GM23338 (cell line): ENCODE data around the gene FBXO38. TPM values are rescaled to one million over a fixed set of nuclear protein-coding genes. Genes with fewer than 3 reads are reported as not detected.

Experiments
- ATAC-seq: fragments of 200-7000 bp; cut with Tn5 transposase; 3 replicates; pipeline ENCODE4 v1.9.1; 2020
- DNase-seq: peaks from one replicate; pipeline ENCODE4 v3.0.0-alpha.2; 2015; ENCODE audit warnings: low spot score
- H2AFZ ChIP-seq: fragments of 200-600 bp; sonication (generic); 2 replicates; pipeline ENCODE4 v1.8.0; 2016; ENCODE audit warnings: antibody characterized with exemption, mild to moderate bottlenecking, moderate library complexity
- H3F3A ChIP-seq: fragments of 200-600 bp; sonication (generic); replicated peaks from 2 replicates; pipeline ENCODE4 v1.8.0; 2017; ENCODE audit warnings: antibody characterized with exemption, mixed run types, low read depth
- H3K27ac ChIP-seq: fragments of 200-600 bp; sonication (generic); 2 replicates; pipeline ENCODE4 v1.6.1; 2016; ENCODE audit warnings: low read depth
- H3K27me3 ChIP-seq: fragments of 200-600 bp; sonication (generic); 2 replicates; pipeline ENCODE4 v1.8.0; 2016; ENCODE audit warnings: mild to moderate bottlenecking, mixed run types, moderate library complexity; ENCODE audit not compliant: insufficient read depth
- H3K36me3 ChIP-seq: fragments of 200-600 bp; sonication (generic); 2 replicates; pipeline ENCODE4 v1.8.0; 2016; ENCODE audit warnings: mild to moderate bottlenecking; ENCODE audit not compliant: insufficient read depth
- H3K4me1 ChIP-seq: fragments of 200-600 bp; sonication (generic); 2 replicates; pipeline ENCODE4 v1.8.0; 2016; ENCODE audit warnings: mild to moderate bottlenecking, moderate library complexity; ENCODE audit not compliant: insufficient read depth
- H3K4me2 ChIP-seq: fragments of 200-600 bp; sonication (generic); 2 replicates; pipeline ENCODE4 v1.7.1; 2017; ENCODE audit warnings: mixed run types
- H3K4me3 ChIP-seq: fragments of 200-600 bp; sonication (generic); 2 replicates; pipeline ENCODE4 v1.6.1; 2016; ENCODE audit warnings: mixed run types
- H3K79me2 ChIP-seq: fragments of 200-600 bp; sonication (generic); replicated peaks from 2 replicates; pipeline ENCODE4 v1.8.0; 2017; ENCODE audit warnings: mild to moderate bottlenecking; ENCODE audit not compliant: insufficient read depth
- H3K9me2 ChIP-seq: fragments of 200-600 bp; sonication (generic); 2 replicates; pipeline ENCODE4 v1.8.0; 2017; ENCODE audit not compliant: insufficient read depth
- H4K20me1 ChIP-seq: fragments of 200-600 bp; sonication (generic); replicated peaks from 2 replicates; pipeline ENCODE4 v1.8.0; 2017; ENCODE audit warnings: mild to moderate bottlenecking; ENCODE audit not compliant: insufficient read depth
- H3K27ac Mint-ChIP-seq: 2 replicates; pipeline ENCODE4 v1.8.0; 2020; ENCODE audit warnings: inconsistent platforms, mild to moderate bottlenecking, moderate library complexity, mixed read lengths
- H3K27me3 Mint-ChIP-seq: 3 replicates; pipeline ENCODE4 v1.8.0; 2022; ENCODE audit warnings: low read depth, mild to moderate bottlenecking, moderate library complexity, mixed read lengths, inconsistent platforms; ENCODE audit not compliant: insufficient read depth, poor library complexity
- H3K36me3 Mint-ChIP-seq: 3 replicates; pipeline ENCODE4 v1.8.0; 2021; ENCODE audit warnings: low read depth, mild to moderate bottlenecking, inconsistent platforms, moderate library complexity, mixed read lengths
- H3K4me1 Mint-ChIP-seq: 3 replicates; pipeline ENCODE4 v1.8.0; 2020; ENCODE audit warnings: mild to moderate bottlenecking, inconsistent platforms, mixed read lengths
- H3K4me3 Mint-ChIP-seq: 3 replicates; pipeline ENCODE4 v1.8.0; 2021; ENCODE audit warnings: moderate library complexity, mild to moderate bottlenecking, inconsistent platforms, mixed read lengths
- H3K9me3 Mint-ChIP-seq: 3 replicates; pipeline ENCODE4 v1.8.0; 2020; ENCODE audit warnings: moderate library complexity, mild to moderate bottlenecking, inconsistent platforms, mixed read lengths
- CREB1 ChIP-seq: fragments of 250-450 bp; sonication (Bioruptor Pico); IDR thresholded peaks from 2 replicates; pipeline ENCODE4 v1.5.0; 2020; ENCODE audit warnings: low read depth, mild to moderate bottlenecking, moderate library complexity
- EZH2 ChIP-seq: fragments of 200-600 bp; sonication (generic); IDR thresholded peaks from one replicate; pipeline ENCODE4 v1.8.0; 2017; ENCODE audit warnings: antibody characterized with exemption, mild to moderate bottlenecking, low read depth; ENCODE audit not compliant: unreplicated experiment
- NANOG ChIP-seq: IDR thresholded peaks from 2 replicates; pipeline ENCODE4 v1.6.1; 2016; ENCODE audit warnings: antibody characterized with exemption, borderline replicate concordance
- POLR2AphosphoS5 ChIP-seq: IDR thresholded peaks from 2 replicates; pipeline ENCODE4 v1.6.1; 2016; ENCODE audit warnings: antibody characterized with exemption, low read depth
- STAT1 ChIP-seq: IDR thresholded peaks from one replicate; pipeline ENCODE4 v1.6.1; 2016; ENCODE audit warnings: antibody characterized with exemption; ENCODE audit not compliant: unreplicated experiment
- ZNF114 ChIP-seq: fragments of 250-450 bp; sonication (Bioruptor Pico); IDR thresholded peaks from 2 replicates; pipeline ENCODE4 v1.5.0; 2020; ENCODE audit warnings: mild to moderate bottlenecking, moderate library complexity
- ZNF331 ChIP-seq: fragments of 250-450 bp; sonication (Bioruptor Pico); IDR thresholded peaks from 2 replicates; pipeline ENCODE4 v1.5.0; 2020; ENCODE audit warnings: low read depth, mild to moderate bottlenecking, moderate library complexity
- polyA plus RNA-seq: library from polyadenylated mRNA; unstranded; fragments of >200 nt; fragmentation: Nextera tagmentation; extraction: Ambion mirVana; gene quantifications from 2 replicates; pipeline ENCODE4 v1.2.1, GENCODE V29; 2016
- total RNA-seq: library from RNA; depleted of rRNA; stranded (reverse); fragments of >200 nt; shearing (Covaris generic); gene quantifications from 2 replicates; pipeline ENCODE4 v1.2.3, GENCODE V29; 2014
- TF ChIP-seq, protein P1 (sequence below): IDR thresholded peaks from 2 replicates; pipeline ENCODE4 v1.6.1; 2016; ENCODE audit warnings: antibody characterized with exemption
- TF ChIP-seq, protein P2 (sequence below): fragments of 250-450 bp; sonication (Bioruptor Pico); IDR thresholded peaks from 2 replicates; pipeline ENCODE4 v1.5.0; 2020; ENCODE audit warnings: mild to moderate bottlenecking, moderate library complexity
- TF ChIP-seq, protein P3 (sequence below): IDR thresholded peaks from one replicate; pipeline ENCODE4 v1.6.1; 2018; ENCODE audit warnings: antibody characterized with exemption; ENCODE audit not compliant: unreplicated experiment

The FBXO38 gene
- total and polyA plus RNA-seq, 2 experiments from 2014 or later = 13.3 to 45.6 TPM

DNA sequence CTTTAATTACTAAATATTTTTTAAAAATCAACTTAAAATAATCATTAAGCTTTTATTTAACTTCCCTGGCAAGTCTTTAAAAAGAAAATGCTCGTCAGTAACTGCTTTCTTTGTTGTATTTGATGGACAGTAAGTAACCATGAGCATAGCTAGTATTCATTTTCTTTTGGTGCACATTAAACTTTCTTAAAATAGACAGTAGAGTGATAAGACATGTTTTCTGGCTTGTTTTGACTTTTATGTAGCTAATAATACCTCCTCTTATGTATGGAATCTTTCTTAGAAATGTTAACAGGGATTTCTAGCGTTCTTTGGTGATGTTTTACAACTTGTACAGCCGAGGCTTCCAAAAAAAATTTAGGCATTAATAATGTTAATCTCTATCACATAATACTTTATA, 22.6 kb downstream of the FBXO38 start:
- DNase-seq (no peak), ATAC-seq (no peak)
- Histone ChIP-seq H4K20me1 (peaks cover 4% of the 10 kb centered on the region; the same call in 1 of the 2 replicates), H3K27me3 (no peaks in the 10 kb centered on the region), H3K4me1 (no peaks in the 10 kb centered on the region), H3K4me2 (no peak overlapping the region), H3K79me2 (no peaks in the 10 kb centered on the region), H3F3A (no peaks in the 10 kb centered on the region), H3K9me2 (no peaks in the 10 kb centered on the region), H3K27ac (no peak overlapping the region), H2AFZ (no peak overlapping the region), H3K4me3 (no peak overlapping the region), H3K36me3 (peaks cover 44% of the 10 kb centered on the region)
- no peaks in the 10 kb centered on the region for H3K4me1 Mint-ChIP-seq
- peaks cover 62% of the 10 kb centered on the region for H3K36me3 Mint-ChIP-seq
- no peak overlapping the region for H3K4me3 Mint-ChIP-seq
- H3K27ac Mint-ChIP-seq = no peak overlapping the region
- H3K9me3 Mint-ChIP-seq = no peaks in the 10 kb centered on the region
- no peak for TF ChIP-seq ZNF114
- TF ChIP-seq NANOG = no peak
- no peak for TF ChIP-seq CREB1 (CRISPR knock-in tag)
- TF ChIP-seq, protein P1, sequence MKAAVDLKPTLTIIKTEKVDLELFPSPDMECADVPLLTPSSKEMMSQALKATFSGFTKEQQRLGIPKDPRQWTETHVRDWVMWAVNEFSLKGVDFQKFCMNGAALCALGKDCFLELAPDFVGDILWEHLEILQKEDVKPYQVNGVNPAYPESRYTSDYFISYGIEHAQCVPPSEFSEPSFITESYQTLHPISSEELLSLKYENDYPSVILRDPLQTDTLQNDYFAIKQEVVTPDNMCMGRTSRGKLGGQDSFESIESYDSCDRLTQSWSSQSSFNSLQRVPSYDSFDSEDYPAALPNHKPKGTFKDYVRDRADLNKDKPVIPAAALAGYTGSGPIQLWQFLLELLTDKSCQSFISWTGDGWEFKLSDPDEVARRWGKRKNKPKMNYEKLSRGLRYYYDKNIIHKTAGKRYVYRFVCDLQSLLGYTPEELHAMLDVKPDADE = no peak
- no peak for TF ChIP-seq POLR2AphosphoS5
- no peaks in the 10 kb centered on the region for H3K27me3 Mint-ChIP-seq

DNA sequence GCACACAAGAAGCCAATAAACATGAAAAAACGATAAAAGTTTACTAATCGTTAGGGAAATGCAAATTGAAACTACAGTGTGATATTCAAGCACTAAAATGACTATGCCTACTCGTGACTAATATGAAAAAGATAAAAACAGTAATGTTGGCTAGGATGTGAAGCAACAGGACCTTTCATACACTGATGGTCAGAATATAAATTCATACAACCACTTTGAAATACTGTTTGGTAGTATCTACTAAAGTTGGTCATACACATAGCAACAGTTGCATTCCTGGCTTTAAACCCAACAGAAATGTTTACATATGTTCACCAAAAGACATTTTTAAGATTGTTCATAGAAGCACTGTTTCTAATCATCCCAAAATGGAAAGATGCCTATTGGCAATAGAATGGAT, 24.3 kb downstream of the FBXO38 start:
- Histone ChIP-seq H3K4me1 (no peaks in the 10 kb centered on the region), H3K36me3 (peaks cover 37% of the 10 kb centered on the region), H4K20me1 (peaks cover 4% of the 10 kb centered on the region; the same call in 1 of the 2 replicates), H3K4me3 (no peak overlapping the region), H2AFZ (no peak overlapping the region), H3K79me2 (no peaks in the 10 kb centered on the region), H3K27me3 (no peaks in the 10 kb centered on the region), H3K4me2 (no peak overlapping the region), H3F3A (no peaks in the 10 kb centered on the region), H3K27ac (no peak overlapping the region), H3K9me2 (no peaks in the 10 kb centered on the region)
- Mint-ChIP-seq H3K4me3 (no peak overlapping the region), H3K27ac (no peak overlapping the region), H3K36me3 (peaks cover 56% of the 10 kb centered on the region), H3K4me1 (no peaks in the 10 kb centered on the region), H3K27me3 (no peaks in the 10 kb centered on the region), H3K9me3 (no peaks in the 10 kb centered on the region)
- ATAC-seq = no peak
- no peak for DNase-seq
- TF ChIP-seq EZH2 (no peak), ZNF114 (no peak), ZNF331 (no peak), STAT1 (no peak), NANOG (no peak), POLR2AphosphoS5 (no peak), CREB1 (CRISPR knock-in tag) (no peak)
- TF ChIP-seq, protein P2, sequence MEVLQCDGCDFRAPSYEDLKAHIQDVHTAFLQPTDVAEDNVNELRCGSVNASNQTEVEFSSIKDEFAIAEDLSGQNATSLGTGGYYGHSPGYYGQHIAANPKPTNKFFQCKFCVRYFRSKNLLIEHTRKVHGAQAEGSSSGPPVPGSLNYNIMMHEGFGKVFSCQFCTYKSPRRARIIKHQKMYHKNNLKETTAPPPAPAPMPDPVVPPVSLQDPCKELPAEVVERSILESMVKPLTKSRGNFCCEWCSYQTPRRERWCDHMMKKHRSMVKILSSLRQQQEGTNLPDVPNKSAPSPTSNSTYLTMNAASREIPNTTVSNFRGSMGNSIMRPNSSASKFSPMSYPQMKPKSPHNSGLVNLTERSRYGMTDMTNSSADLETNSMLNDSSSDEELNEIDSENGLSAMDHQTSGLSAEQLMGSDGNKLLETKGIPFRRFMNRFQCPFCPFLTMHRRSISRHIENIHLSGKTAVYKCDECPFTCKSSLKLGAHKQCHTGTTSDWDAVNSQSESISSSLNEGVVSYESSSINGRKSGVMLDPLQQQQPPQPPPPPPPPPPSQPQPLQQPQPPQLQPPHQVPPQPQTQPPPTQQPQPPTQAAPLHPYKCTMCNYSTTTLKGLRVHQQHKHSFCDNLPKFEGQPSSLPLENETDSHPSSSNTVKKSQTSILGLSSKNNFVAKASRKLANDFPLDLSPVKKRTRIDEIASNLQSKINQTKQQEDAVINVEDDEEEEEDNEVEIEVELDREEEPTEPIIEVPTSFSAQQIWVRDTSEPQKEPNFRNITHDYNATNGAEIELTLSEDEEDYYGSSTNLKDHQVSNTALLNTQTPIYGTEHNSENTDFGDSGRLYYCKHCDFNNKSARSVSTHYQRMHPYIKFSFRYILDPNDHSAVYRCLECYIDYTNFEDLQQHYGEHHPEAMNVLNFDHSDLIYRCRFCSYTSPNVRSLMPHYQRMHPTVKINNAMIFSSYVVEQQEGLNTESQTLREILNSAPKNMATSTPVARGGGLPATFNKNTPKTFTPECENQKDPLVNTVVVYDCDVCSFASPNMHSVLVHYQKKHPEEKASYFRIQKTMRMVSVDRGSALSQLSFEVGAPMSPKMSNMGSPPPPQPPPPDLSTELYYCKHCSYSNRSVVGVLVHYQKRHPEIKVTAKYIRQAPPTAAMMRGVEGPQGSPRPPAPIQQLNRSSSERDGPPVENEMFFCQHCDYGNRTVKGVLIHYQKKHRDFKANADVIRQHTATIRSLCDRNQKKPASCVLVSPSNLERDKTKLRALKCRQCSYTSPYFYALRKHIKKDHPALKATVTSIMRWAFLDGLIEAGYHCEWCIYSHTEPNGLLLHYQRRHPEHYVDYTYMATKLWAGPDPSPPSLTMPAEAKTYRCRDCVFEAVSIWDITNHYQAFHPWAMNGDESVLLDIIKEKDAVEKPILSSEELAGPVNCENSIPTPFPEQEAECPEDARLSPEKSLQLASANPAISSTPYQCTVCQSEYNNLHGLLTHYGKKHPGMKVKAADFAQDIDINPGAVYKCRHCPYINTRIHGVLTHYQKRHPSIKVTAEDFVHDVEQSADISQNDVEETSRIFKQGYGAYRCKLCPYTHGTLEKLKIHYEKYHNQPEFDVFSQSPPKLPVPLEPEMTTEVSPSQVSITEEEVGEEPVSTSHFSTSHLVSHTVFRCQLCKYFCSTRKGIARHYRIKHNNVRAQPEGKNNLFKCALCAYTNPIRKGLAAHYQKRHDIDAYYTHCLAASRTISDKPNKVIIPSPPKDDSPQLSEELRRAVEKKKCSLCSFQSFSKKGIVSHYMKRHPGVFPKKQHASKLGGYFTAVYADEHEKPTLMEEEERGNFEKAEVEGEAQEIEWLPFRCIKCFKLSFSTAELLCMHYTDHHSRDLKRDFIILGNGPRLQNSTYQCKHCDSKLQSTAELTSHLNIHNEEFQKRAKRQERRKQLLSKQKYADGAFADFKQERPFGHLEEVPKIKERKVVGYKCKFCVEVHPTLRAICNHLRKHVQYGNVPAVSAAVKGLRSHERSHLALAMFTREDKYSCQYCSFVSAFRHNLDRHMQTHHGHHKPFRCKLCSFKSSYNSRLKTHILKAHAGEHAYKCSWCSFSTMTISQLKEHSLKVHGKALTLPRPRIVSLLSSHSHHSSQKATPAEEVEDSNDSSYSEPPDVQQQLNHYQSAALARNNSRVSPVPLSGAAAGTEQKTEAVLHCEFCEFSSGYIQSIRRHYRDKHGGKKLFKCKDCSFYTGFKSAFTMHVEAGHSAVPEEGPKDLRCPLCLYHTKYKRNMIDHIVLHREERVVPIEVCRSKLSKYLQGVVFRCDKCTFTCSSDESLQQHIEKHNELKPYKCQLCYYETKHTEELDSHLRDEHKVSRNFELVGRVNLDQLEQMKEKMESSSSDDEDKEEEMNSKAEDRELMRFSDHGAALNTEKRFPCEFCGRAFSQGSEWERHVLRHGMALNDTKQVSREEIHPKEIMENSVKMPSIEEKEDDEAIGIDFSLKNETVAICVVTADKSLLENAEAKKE (CRISPR knock-in tag) = no peak
- TF ChIP-seq, protein P3, sequence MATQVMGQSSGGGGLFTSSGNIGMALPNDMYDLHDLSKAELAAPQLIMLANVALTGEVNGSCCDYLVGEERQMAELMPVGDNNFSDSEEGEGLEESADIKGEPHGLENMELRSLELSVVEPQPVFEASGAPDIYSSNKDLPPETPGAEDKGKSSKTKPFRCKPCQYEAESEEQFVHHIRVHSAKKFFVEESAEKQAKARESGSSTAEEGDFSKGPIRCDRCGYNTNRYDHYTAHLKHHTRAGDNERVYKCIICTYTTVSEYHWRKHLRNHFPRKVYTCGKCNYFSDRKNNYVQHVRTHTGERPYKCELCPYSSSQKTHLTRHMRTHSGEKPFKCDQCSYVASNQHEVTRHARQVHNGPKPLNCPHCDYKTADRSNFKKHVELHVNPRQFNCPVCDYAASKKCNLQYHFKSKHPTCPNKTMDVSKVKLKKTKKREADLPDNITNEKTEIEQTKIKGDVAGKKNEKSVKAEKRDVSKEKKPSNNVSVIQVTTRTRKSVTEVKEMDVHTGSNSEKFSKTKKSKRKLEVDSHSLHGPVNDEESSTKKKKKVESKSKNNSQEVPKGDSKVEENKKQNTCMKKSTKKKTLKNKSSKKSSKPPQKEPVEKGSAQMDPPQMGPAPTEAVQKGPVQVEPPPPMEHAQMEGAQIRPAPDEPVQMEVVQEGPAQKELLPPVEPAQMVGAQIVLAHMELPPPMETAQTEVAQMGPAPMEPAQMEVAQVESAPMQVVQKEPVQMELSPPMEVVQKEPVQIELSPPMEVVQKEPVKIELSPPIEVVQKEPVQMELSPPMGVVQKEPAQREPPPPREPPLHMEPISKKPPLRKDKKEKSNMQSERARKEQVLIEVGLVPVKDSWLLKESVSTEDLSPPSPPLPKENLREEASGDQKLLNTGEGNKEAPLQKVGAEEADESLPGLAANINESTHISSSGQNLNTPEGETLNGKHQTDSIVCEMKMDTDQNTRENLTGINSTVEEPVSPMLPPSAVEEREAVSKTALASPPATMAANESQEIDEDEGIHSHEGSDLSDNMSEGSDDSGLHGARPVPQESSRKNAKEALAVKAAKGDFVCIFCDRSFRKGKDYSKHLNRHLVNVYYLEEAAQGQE = no peak
